NB4 (cell line): Measurements from ENCODE around the gene FAM110D.
A peak's percentile ranks its signal among the peaks of the same experiment; 100 is the strongest.

Source experiments
- DNase-seq: peaks from one replicate; pipeline ENCODE4 v3.0.0; 2010; ENCODE audit warnings: low read depth
- H3K4me3 ChIP-seq: one replicate; pipeline ENCODE4 v1.5.1; 2011; ENCODE audit warnings: mild to moderate bottlenecking, low read depth, low read length, moderate library complexity
- CTCF ChIP-seq: IDR thresholded peaks from one replicate; pipeline ENCODE4 v1.5.1; 2012; ENCODE audit warnings: low read depth, low read length
- MAX ChIP-seq: IDR thresholded peaks from 2 replicates; pipeline ENCODE4 v1.6.1; 2011; ENCODE audit warnings: low read depth, low read length
- MYC ChIP-seq: IDR thresholded peaks from 2 replicates; pipeline ENCODE4 v1.6.1; 2011; ENCODE audit warnings: low read depth, low read length
- POLR2A ChIP-seq: IDR thresholded peaks from 2 replicates; pipeline ENCODE4 v1.6.1; 2011; ENCODE audit warnings: mild to moderate bottlenecking; ENCODE audit not compliant: insufficient read length; ENCODE audit errors: extremely low read depth

The FAM110D gene

GRCh38 chr1:26114165-26114927 is 44.5 kb upstream of the FAM110D start:
- TF ChIP-seq CTCF = no peak
- no peak for TF ChIP-seq MAX
- no peak for TF ChIP-seq MYC
- TF ChIP-seq POLR2A = no peak
- DNase-seq = no peak
- no peak overlapping the region for H3K4me3 ChIP-seq

- TF ChIP-seq CTCF (no peak), MYC (no peak), MAX (no peak), POLR2A (no peak)
- H3K4me3 ChIP-seq = no peak overlapping the region
- DNase-seq = no peak
Observed at GRCh38 chr1:26119892-26120608, 38.8 kb upstream of the FAM110D start.

GRCh38 chr1:26121854-26122773 is 36.8 kb upstream of the FAM110D start:
- no peak overlapping the region for H3K4me3 ChIP-seq
- TF ChIP-seq MYC = no peak
- no peak for TF ChIP-seq MAX
- no peak for TF ChIP-seq POLR2A
- no peak for TF ChIP-seq CTCF
- no peak for DNase-seq

- no peak for TF ChIP-seq MAX
- no peak for TF ChIP-seq POLR2A
- no peak for TF ChIP-seq MYC
- no peak for TF ChIP-seq CTCF
- H3K4me3 ChIP-seq = no peak overlapping the region
- DNase-seq = peak; percentile 32
Observed at GRCh38 chr1:26122988-26123973, 35.6 kb upstream of the FAM110D start.
